GM12878 (cell line): ENCODE data around the gene SCRN3. TPM values are rescaled to one million over a fixed set of nuclear protein-coding genes. Genes with fewer than 3 reads are reported as not detected.
"Not testable (repeated sequence)": the region's sequence is repeated elsewhere in the genome, so short reads cannot be mapped to it uniquely, and the experiment has no call there.

ENCODE experiments used
- ATAC-seq: fragments of 200-7000 bp; cut with Tn5 transposase; 3 replicates; pipeline ENCODE4 v1.9.1; 2020; ENCODE audit warnings: mild to moderate bottlenecking, moderate library complexity
- BruUV-seq: library from RNA; stranded (reverse); fragments of 400-500 nt; replicated peaks from 2 replicates; lab custom pipeline; 2021; lab: Mats Ljungman, UMichigan
- CTCF ChIA-PET: fragments of 300-600 bp; sonication (Branson Sonifier 250); formaldehyde crosslinking; extraction: SDS; loops from one replicate; lab custom pipeline; 2021; ENCODE audit warnings: inconsistent platforms; lab: Yijun Ruan, JAX
- POLR2A ChIA-PET: fragments of 350-600 bp; formaldehyde crosslinking; extraction: SDS; loops from one replicate; lab custom pipeline; 2021; ENCODE audit warnings: inconsistent platforms; lab: Charles Lee
- RAD21 ChIA-PET: fragments of 300-600 bp; sonication (Branson Sonifier 250); formaldehyde crosslinking; loops from one replicate; lab custom pipeline; 2023; ENCODE audit warnings: antibody characterized with exemption; ENCODE audit not compliant: unreplicated experiment; lab: Charles Lee
- SMC1A ChIA-PET: fragments of 300-600 bp; sonication (Branson Sonifier 250); formaldehyde crosslinking; loops from one replicate; lab custom pipeline; 2023; ENCODE audit not compliant: unreplicated experiment, uncharacterized antibody; lab: Charles Lee
- DNase-seq: peaks from one replicate; pipeline ENCODE4 v3.0.0-alpha.2; 2011; ENCODE audit warnings: low read depth, low spot score
- FAIRE-seq: peaks from 3 replicates; lab custom pipeline; 2011; peaks lifted over from hg19 to GRCh38; lab: Jason Lieb, UNC
- H2AFZ ChIP-seq: 2 replicates; pipeline ENCODE4 v1.6.0; 2011; ENCODE audit warnings: low read depth, low read length, control low read depth; ENCODE audit not compliant: control insufficient read depth
- H3K27ac ChIP-seq: 2 replicates; pipeline ENCODE4 v1.5.1; 2011; ENCODE audit warnings: control low read depth; ENCODE audit not compliant: control insufficient read depth, insufficient read depth
- H3K27me3 ChIP-seq, 2 experiments: replicated peaks in 1 of 2; 2 replicates each; pipeline versions ENCODE4 v1.6.0 to v1.6.1; 2011; ENCODE audit warnings: low read length in 1 of 2; ENCODE audit not compliant: control insufficient read depth in 2 of 2, insufficient read depth in 2 of 2
- H3K36me3 ChIP-seq, 2 experiments: 2 replicates each; pipeline ENCODE4 v1.5.1; 2011; ENCODE audit warnings: low read length in 1 of 2; ENCODE audit not compliant: control insufficient read depth in 2 of 2, insufficient read depth in 2 of 2
- H3K4me1 ChIP-seq: 2 replicates; pipeline ENCODE4 v1.6.1; 2011; ENCODE audit warnings: mild to moderate bottlenecking, low read length, moderate library complexity, mixed read lengths; ENCODE audit not compliant: control insufficient read depth, insufficient read depth
- H3K4me2 ChIP-seq: 2 replicates; pipeline ENCODE4 v1.6.0; 2011; ENCODE audit warnings: control low read depth; ENCODE audit not compliant: control insufficient read depth, insufficient read depth
- H3K4me3 ChIP-seq: fragments of 200-600 bp; sonication (generic); 2 replicates; pipeline ENCODE4 v1.5.1; 2016
- H3K79me2 ChIP-seq: 2 replicates; pipeline ENCODE4 v1.6.0; 2011; ENCODE audit warnings: low read length; ENCODE audit not compliant: control insufficient read depth, insufficient read depth
- H3K9ac ChIP-seq: 2 replicates; pipeline ENCODE4 v1.8.0; 2011; ENCODE audit warnings: low read length, control low read depth, mixed read lengths; ENCODE audit not compliant: control insufficient read depth, insufficient read depth
- H3K9me3 ChIP-seq: replicated peaks from 3 replicates; pipeline ENCODE4 v1.5.1; 2011; ENCODE audit warnings: mild to moderate bottlenecking, low read length; ENCODE audit not compliant: control insufficient read depth, insufficient read depth
- H4K20me1 ChIP-seq: 2 replicates; pipeline ENCODE4 v1.6.0; 2011; ENCODE audit not compliant: control insufficient read depth, insufficient read depth
- BCL3 ChIP-seq: IDR thresholded peaks from 2 replicates; pipeline ENCODE4 v1.6.1; 2011; ENCODE audit warnings: borderline replicate concordance, low read depth, mild to moderate bottlenecking, moderate library complexity, low read length; ENCODE audit not compliant: insufficient read depth, poor library complexity, severe bottlenecking
- EED ChIP-seq: sonication (generic); IDR thresholded peaks from 2 replicates; pipeline ENCODE4 v1.6.1; 2016; ENCODE audit warnings: antibody characterized with exemption, low read depth
- FOXK2 ChIP-seq: fragments of 450-650 bp; IDR thresholded peaks from 2 replicates; pipeline ENCODE4 v1.6.1; 2017; ENCODE audit warnings: mild to moderate bottlenecking, moderate library complexity
- FOXM1 ChIP-seq: IDR thresholded peaks from 2 replicates; pipeline ENCODE4 v1.6.1; 2012; ENCODE audit warnings: low read depth, mild to moderate bottlenecking, inconsistent platforms, low read length, moderate library complexity
- MTA2 ChIP-seq: fragments of 450-650 bp; IDR thresholded peaks from 2 replicates; pipeline ENCODE4 v1.6.1; 2016; ENCODE audit warnings: low read depth, mild to moderate bottlenecking, moderate library complexity
- MTA3 ChIP-seq: IDR thresholded peaks from 2 replicates; pipeline ENCODE4 v1.6.1; 2012; ENCODE audit warnings: low read length, inconsistent platforms, borderline replicate concordance
- NFYA ChIP-seq: IDR thresholded peaks from 2 replicates; pipeline ENCODE4 v1.6.1; 2011; ENCODE audit warnings: low read depth, mild to moderate bottlenecking, low read length, improper control_type of control experiment, borderline replicate concordance
- NFYB ChIP-seq: IDR thresholded peaks from 2 replicates; pipeline ENCODE4 v1.6.1; 2011; ENCODE audit warnings: low read depth, mild to moderate bottlenecking, low read length, improper control_type of control experiment, moderate library complexity; ENCODE audit not compliant: insufficient read depth
- NRF1 ChIP-seq: conservative IDR thresholded peaks from 2 replicates; pipeline ENCODE4 v1.6.1; 2011; ENCODE audit warnings: mild to moderate bottlenecking, low read depth, low read length, improper control_type of control experiment
- PML ChIP-seq: IDR thresholded peaks from 2 replicates; pipeline ENCODE4 v1.6.1; 2012; ENCODE audit warnings: low read length, inconsistent platforms
- SMARCA5 ChIP-seq: fragments of 450-650 bp; IDR thresholded peaks from 2 replicates; pipeline ENCODE4 v1.6.1; 2017; ENCODE audit warnings: mild to moderate bottlenecking
- SP1 ChIP-seq: IDR thresholded peaks from one replicate; pipeline ENCODE4 v1.6.1; 2011; ENCODE audit warnings: low read depth, low read length
- SRF ChIP-seq, 2 experiments: IDR thresholded peaks; 2 replicates each; pipeline ENCODE4 v1.6.1; 2011; ENCODE audit warnings: low read depth in 2 of 2, low read length in 2 of 2, mild to moderate bottlenecking in 1 of 2, moderate library complexity in 1 of 2
- TARDBP ChIP-seq: IDR thresholded peaks from 2 replicates; pipeline ENCODE4 v1.6.1; 2016; ENCODE audit warnings: borderline replicate concordance
- ZNF207 ChIP-seq: fragments of 450-650 bp; IDR thresholded peaks from 2 replicates; pipeline ENCODE4 v1.6.1; 2014; ENCODE audit warnings: antibody characterized with exemption, mild to moderate bottlenecking, borderline replicate concordance
- whole genome bisulfite sequencing: methylation state at CpG from one replicate; pipeline ENCODE4 v1.1.6; 2016; ENCODE audit warnings: low lambda C conversion rate; ENCODE audit not compliant: insufficient replicate concordance, insufficient coverage; ENCODE audit errors: missing lambda C conversion rate; 5-methylcytosine and 5-hydroxymethylcytosine counted together
- in situ Hi-C: fragments of 300-500 bp; cut with MboI; formaldehyde crosslinking; loops from 9 replicates; pipeline ENCODE4 v1.14.3; 2018; ENCODE audit warnings: mixed read lengths
- intact Hi-C: fragments of 100-400 bp; cut with micrococcal nuclease; formaldehyde crosslinking; loops from one replicate; pipeline ENCODE4 v1.14.2; 2022; ENCODE audit not compliant: unreplicated experiment
- polyA plus RNA-seq, 11 experiments: library from polyadenylated mRNA; depleted of rRNA in 4 of 11; unstranded in 6 of 11; stranded (reverse) in 5 of 11; fragments of >200 nt; fragmentation: Nextera tagmentation in 4 of 11; fragmentation: Illumina TruSeq in 1 of 11; extraction: Ambion mirVana in 4 of 11; extraction: Trizol in 1 of 11; gene quantifications; 1 replicate in 1 of 11; 2 replicates in 10 of 11; pipeline versions ENCODE4 v1.2.1 to v1.2.3, GENCODE V29; 2011 to 2016; ENCODE audit warnings: inconsistent platforms in 2 of 11, missing spikeins in 2 of 11, low read depth in 1 of 11
- total RNA-seq, 4 experiments: library from RNA; depleted of rRNA in 3 of 4; stranded (reverse); fragments of >200 nt in 3 of 4; fragmentation: Illumina TruSeq in 1 of 4; extraction: Trizol in 1 of 4; gene quantifications; 2 replicates each; pipeline versions ENCODE4 v1.2.1 to v1.2.3, GENCODE V29; 2013 to 2021
- TF ChIP-seq, protein P1 (sequence below): IDR thresholded peaks from 2 replicates; pipeline ENCODE4 v1.6.1; 2011; ENCODE audit warnings: low read depth, mild to moderate bottlenecking, low read length, moderate library complexity, borderline replicate concordance; ENCODE audit errors: extremely low read depth
- TF ChIP-seq, protein P2 (sequence below), 3 experiments: IDR thresholded peaks in 2 of 3; conservative IDR thresholded peaks in 1 of 3; 2 replicates each; pipeline ENCODE4 v1.5.1; 2011; ENCODE audit warnings: low read depth in 3 of 3, low read length in 3 of 3, mild to moderate bottlenecking in 3 of 3, control low read depth in 2 of 3, moderate library complexity in 2 of 3, inconsistent platforms in 1 of 3, mixed read lengths in 1 of 3; ENCODE audit not compliant: control insufficient read depth in 2 of 3, insufficient read depth in 1 of 3; ENCODE audit errors: extremely low read depth in 1 of 3

Gene SCRN3
- total and polyA plus RNA-seq, 10 of the 15 experiments (the other 5 are each of a cell fraction or from before 2014, with no cell fraction given), result 5.7 to 16.0 (median 13.0) TPM

DNA sequence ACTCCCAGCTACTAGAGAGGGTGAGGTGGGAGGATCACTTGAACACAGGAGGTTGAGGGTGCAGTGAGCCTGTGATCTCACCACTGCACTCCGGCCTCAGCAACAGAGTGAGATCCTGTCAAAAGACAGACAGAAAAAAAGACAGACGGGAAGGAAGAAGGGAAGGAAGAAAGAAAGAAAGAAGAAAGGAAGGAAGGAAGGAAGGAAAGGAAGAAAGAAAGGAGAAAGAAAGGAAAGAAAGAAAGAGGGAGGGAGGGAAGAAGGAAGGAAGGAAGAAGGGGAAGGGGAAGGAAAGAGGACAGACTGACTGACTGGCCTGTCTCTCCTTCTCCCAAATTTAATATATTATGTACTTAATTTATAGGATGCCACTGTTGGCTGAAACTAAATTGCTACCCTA lies 39.2 kb upstream of the SCRN3 start:
- H3K27me3 ChIP-seq, result no peaks in the 10 kb centered on the region
- H4K20me1 ChIP-seq, result no peaks in the 10 kb centered on the region
- H3K27ac ChIP-seq, result no peak overlapping the region
- ATAC-seq (no peak), FAIRE-seq (no peak), DNase-seq (no peak)
- H3K9ac ChIP-seq, result no peak overlapping the region
- ChIA-PET RAD21 (no interaction called here), SMC1A (no interaction called here), POLR2A (no interaction called here), CTCF (interaction anchor here (1.0 kb wide), 1 partner anchor 15 kb away, joined by 3 read pairs; no protein-coding TSS in a partner anchor)
- no peaks in the 10 kb centered on the region for H3K9me3 ChIP-seq
- no TSS peak for BruUV-seq
- no peak overlapping the region for H2AFZ ChIP-seq
- H3K36me3 ChIP-seq, result no peaks in the 10 kb centered on the region
- no peaks in the 10 kb centered on the region for H3K4me1 ChIP-seq
- H3K79me2 ChIP-seq, result no peaks in the 10 kb centered on the region
- TF ChIP-seq PML, result no peak
- no peak for TF ChIP-seq NFYA
- no peak for TF ChIP-seq MTA3
- TF ChIP-seq MTA2, result no peak
- TF ChIP-seq SP1, result no peak
- no peak for TF ChIP-seq BCL3
- TF ChIP-seq NFYB, result no peak
- no peak for TF ChIP-seq NRF1
- TF ChIP-seq ZNF207, result no peak
- no peak for TF ChIP-seq FOXK2
- TF ChIP-seq EED, result no peak
- TF ChIP-seq SRF (IDR thresholded peaks at IDR 0.05; ENCODE audit: low read depth in 2 of 2, low read length in 2 of 2), result no peak
- TF ChIP-seq, protein P1, sequence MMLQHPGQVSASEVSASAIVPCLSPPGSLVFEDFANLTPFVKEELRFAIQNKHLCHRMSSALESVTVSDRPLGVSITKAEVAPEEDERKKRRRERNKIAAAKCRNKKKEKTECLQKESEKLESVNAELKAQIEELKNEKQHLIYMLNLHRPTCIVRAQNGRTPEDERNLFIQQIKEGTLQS, result no peak
- no peak for TF ChIP-seq SMARCA5
- TF ChIP-seq, protein P2, sequence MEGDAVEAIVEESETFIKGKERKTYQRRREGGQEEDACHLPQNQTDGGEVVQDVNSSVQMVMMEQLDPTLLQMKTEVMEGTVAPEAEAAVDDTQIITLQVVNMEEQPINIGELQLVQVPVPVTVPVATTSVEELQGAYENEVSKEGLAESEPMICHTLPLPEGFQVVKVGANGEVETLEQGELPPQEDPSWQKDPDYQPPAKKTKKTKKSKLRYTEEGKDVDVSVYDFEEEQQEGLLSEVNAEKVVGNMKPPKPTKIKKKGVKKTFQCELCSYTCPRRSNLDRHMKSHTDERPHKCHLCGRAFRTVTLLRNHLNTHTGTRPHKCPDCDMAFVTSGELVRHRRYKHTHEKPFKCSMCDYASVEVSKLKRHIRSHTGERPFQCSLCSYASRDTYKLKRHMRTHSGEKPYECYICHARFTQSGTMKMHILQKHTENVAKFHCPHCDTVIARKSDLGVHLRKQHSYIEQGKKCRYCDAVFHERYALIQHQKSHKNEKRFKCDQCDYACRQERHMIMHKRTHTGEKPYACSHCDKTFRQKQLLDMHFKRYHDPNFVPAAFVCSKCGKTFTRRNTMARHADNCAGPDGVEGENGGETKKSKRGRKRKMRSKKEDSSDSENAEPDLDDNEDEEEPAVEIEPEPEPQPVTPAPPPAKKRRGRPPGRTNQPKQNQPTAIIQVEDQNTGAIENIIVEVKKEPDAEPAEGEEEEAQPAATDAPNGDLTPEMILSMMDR (IDR thresholded peaks at IDR 0.05 in 2 of 3, conservative IDR thresholded peaks at IDR 0.05 in 1 of 3; ENCODE audit: control insufficient read depth in 2 of 3, extremely low read depth in 1 of 3, insufficient read depth in 1 of 3, low read depth in 3 of 3, low read length in 3 of 3), result no peak
- no peak for TF ChIP-seq FOXM1
- TF ChIP-seq TARDBP, result no peak
- intact Hi-C loops, result no loop called here
- in situ Hi-C loops, result no loop called here
- H3K4me2 ChIP-seq, result no peak overlapping the region
- H3K4me3 ChIP-seq, result no peak overlapping the region
- 100% methylated on average over 2 of the region's 2 CpGs for WGBS

- H3K4me3 ChIP-seq, FAIRE-seq, H3K27ac ChIP-seq, H3K36me3 ChIP-seq, SMC1A ChIA-PET, H3K79me2 ChIP-seq, H3K27me3 ChIP-seq, BruUV-seq, POLR2A ChIA-PET, H4K20me1 ChIP-seq, RAD21 ChIA-PET, intact Hi-C loops, H3K9me3 ChIP-seq, ATAC-seq, H3K9ac ChIP-seq, DNase-seq, H3K4me2 ChIP-seq, H2AFZ ChIP-seq, in situ Hi-C loops, H3K4me1 ChIP-seq: not testable (repeated sequence)
- 100% methylated on average over 4 of the region's 4 CpGs for WGBS
- CTCF ChIA-PET, result interaction anchor here (1.3 kb wide), 1 partner anchor 187 kb away, joined by 3 read pairs; no protein-coding TSS in a partner anchor
Observed at GRCh38 chr2:174359663-174360062, 35.9 kb upstream of the SCRN3 start.
